Karpas-422 (cell line): ENCODE data around the gene NMNAT2. TPM values are rescaled to one million over a fixed set of nuclear protein-coding genes. Genes with fewer than 3 reads are reported as not detected.

Experiments
- DNase-seq: peaks from one replicate; pipeline ENCODE4 v3.0.0-alpha.2; 2015
- H2AFZ ChIP-seq: fragments of 200-600 bp; sonication (generic); 2 replicates; pipeline ENCODE4 v1.6.1; 2014; ENCODE audit warnings: antibody characterized with exemption, low read length, mixed read lengths
- H3K27ac ChIP-seq: fragments of 200-600 bp; sonication (generic); 2 replicates; pipeline ENCODE4 v1.5.1; 2014; ENCODE audit warnings: mild to moderate bottlenecking, low read length, moderate library complexity
- H3K27me3 ChIP-seq: fragments of 200-600 bp; sonication (generic); 2 replicates; pipeline ENCODE4 v1.6.1; 2014; ENCODE audit warnings: low read length, mixed read lengths
- H3K36me3 ChIP-seq: fragments of 200-600 bp; sonication (generic); 2 replicates; pipeline ENCODE4 v1.6.1; 2014; ENCODE audit warnings: low read length, mixed read lengths; ENCODE audit not compliant: insufficient read depth
- H3K4me1 ChIP-seq: fragments of 200-600 bp; sonication (generic); 2 replicates; pipeline ENCODE4 v1.6.1; 2014; ENCODE audit warnings: mild to moderate bottlenecking, low read length, mixed read lengths
- H3K4me2 ChIP-seq: fragments of 200-600 bp; sonication (generic); 2 replicates; pipeline ENCODE4 v1.6.1; 2014; ENCODE audit warnings: low read length, low read depth, mild to moderate bottlenecking; ENCODE audit not compliant: poor library complexity, severe bottlenecking
- H3K4me3 ChIP-seq: fragments of 200-600 bp; sonication (generic); 2 replicates; pipeline ENCODE4 v1.5.1; 2014; ENCODE audit warnings: mild to moderate bottlenecking, antibody characterized with exemption, low read length, mixed read lengths
- H3K79me2 ChIP-seq: fragments of 200-600 bp; sonication (generic); 2 replicates; pipeline ENCODE4 v1.6.1; 2014; ENCODE audit warnings: mild to moderate bottlenecking, low read length, mixed read lengths
- H3K9ac ChIP-seq: fragments of 200-600 bp; sonication (generic); 2 replicates; pipeline ENCODE4 v1.6.0; 2014; ENCODE audit warnings: low read length
- H3K9me2 ChIP-seq: fragments of 200-600 bp; sonication (generic), shearing (Covaris generic); replicated peaks from 2 replicates; pipeline ENCODE4 v1.6.0; 2014; ENCODE audit warnings: mild to moderate bottlenecking, low read length, moderate library complexity; ENCODE audit not compliant: insufficient read depth
- H3K9me3 ChIP-seq: fragments of 300-700, 200-600 bp; sonication (generic); 2 replicates; pipeline ENCODE4 v1.6.1; 2014; ENCODE audit warnings: low read length, mixed read lengths
- H4K20me1 ChIP-seq: fragments of 200-600 bp; sonication (generic); 2 replicates; pipeline ENCODE4 v1.6.1; 2014; ENCODE audit warnings: mild to moderate bottlenecking, antibody characterized with exemption, low read length, low read depth; ENCODE audit not compliant: insufficient read depth
- total RNA-seq: library from RNA; depleted of rRNA; stranded (reverse); fragments of >200 nt; shearing (Covaris generic); gene quantifications from 2 replicates; pipeline ENCODE4 v1.2.3, GENCODE V29; 2014; ENCODE audit warnings: low replicate concordance

The NMNAT2 gene
- total RNA-seq, 1 experiment from 2014 or later: not detected

GRCh38 chr1:183282101-183282855 is 135.9 kb downstream of the NMNAT2 start:
- Histone ChIP-seq H3K36me3 (no peaks in the 10 kb centered on the region), H3K27ac (no peak overlapping the region), H3K9ac (no peak overlapping the region), H3K4me1 (peaks cover 5% of the 10 kb centered on the region), H4K20me1 (no peaks in the 10 kb centered on the region), H3K27me3 (no peaks in the 10 kb centered on the region), H3K4me3 (no peak overlapping the region), H3K4me2 (no peak overlapping the region), H2AFZ (no peak overlapping the region), H3K9me3 (no peaks in the 10 kb centered on the region), H3K9me2 (no peaks in the 10 kb centered on the region), H3K79me2 (no peaks in the 10 kb centered on the region)
- no peak for DNase-seq

GRCh38 chr1:183281553-183282091 is 136.6 kb downstream of the NMNAT2 start:
- H2AFZ ChIP-seq: no peak overlapping the region
- no peaks in the 10 kb centered on the region for H4K20me1 ChIP-seq
- H3K27ac ChIP-seq: no peak overlapping the region
- no peaks in the 10 kb centered on the region for H3K9me3 ChIP-seq
- no peak overlapping the region for H3K9ac ChIP-seq
- DNase-seq: peak; percentile 91
- H3K79me2 ChIP-seq: no peaks in the 10 kb centered on the region
- H3K9me2 ChIP-seq: no peaks in the 10 kb centered on the region
- no peak overlapping the region for H3K4me2 ChIP-seq
- H3K4me3 ChIP-seq: no peak overlapping the region
- no peaks in the 10 kb centered on the region for H3K27me3 ChIP-seq
- no peaks in the 10 kb centered on the region; the same call in 1 of the 2 replicates for H3K4me1 ChIP-seq
- no peaks in the 10 kb centered on the region for H3K36me3 ChIP-seq

GRCh38 chr1:183281039-183281438 is 137.1 kb downstream of the NMNAT2 start:
- Histone ChIP-seq H3K9ac (no peak overlapping the region), H3K4me3 (no peak overlapping the region), H2AFZ (no peak overlapping the region), H4K20me1 (no peaks in the 10 kb centered on the region), H3K27ac (no peak overlapping the region), H3K27me3 (no peaks in the 10 kb centered on the region), H3K9me3 (no peaks in the 10 kb centered on the region), H3K9me2 (no peaks in the 10 kb centered on the region), H3K4me1 (no peaks in the 10 kb centered on the region), H3K4me2 (no peak overlapping the region), H3K79me2 (no peaks in the 10 kb centered on the region), H3K36me3 (no peaks in the 10 kb centered on the region)
- no peak for DNase-seq

GRCh38 chr1:183279835-183280234 is 138.3 kb downstream of the NMNAT2 start:
- no peaks in the 10 kb centered on the region for H3K36me3 ChIP-seq

GRCh38 chr1:183278739-183279591 is 139.2 kb downstream of the NMNAT2 start:
- H3K9me3 ChIP-seq: no peaks in the 10 kb centered on the region
- no peaks in the 10 kb centered on the region for H3K9me2 ChIP-seq
- peak; percentile 35 for DNase-seq
- no peak overlapping the region for H3K4me3 ChIP-seq
- H2AFZ ChIP-seq: no peak overlapping the region
- H3K4me1 ChIP-seq: no peaks in the 10 kb centered on the region
- no peak overlapping the region for H3K27ac ChIP-seq
- no peaks in the 10 kb centered on the region for H3K79me2 ChIP-seq
- no peaks in the 10 kb centered on the region for H4K20me1 ChIP-seq
- no peaks in the 10 kb centered on the region for H3K27me3 ChIP-seq
- no peaks in the 10 kb centered on the region for H3K36me3 ChIP-seq
- H3K4me2 ChIP-seq: no peak overlapping the region
- H3K9ac ChIP-seq: no peak overlapping the region

More at GRCh38 chr1:183279835-183280234, 138.3 kb downstream of the NMNAT2 start:
- H3K9me3 ChIP-seq: no peaks in the 10 kb centered on the region
- no peak overlapping the region for H3K27ac ChIP-seq
- H3K4me2 ChIP-seq: no peak overlapping the region
- H3K27me3 ChIP-seq: no peaks in the 10 kb centered on the region
- no peaks in the 10 kb centered on the region for H4K20me1 ChIP-seq
- no peak overlapping the region for H3K4me3 ChIP-seq
- DNase-seq: no peak
- no peak overlapping the region for H2AFZ ChIP-seq
- H3K79me2 ChIP-seq: no peaks in the 10 kb centered on the region
- H3K9me2 ChIP-seq: no peaks in the 10 kb centered on the region
- H3K4me1 ChIP-seq: no peaks in the 10 kb centered on the region
- no peak overlapping the region for H3K9ac ChIP-seq

GRCh38 chr1:183277821-183278738 is 140.1 kb downstream of the NMNAT2 start:
- no peaks in the 10 kb centered on the region for H3K9me3 ChIP-seq
- no peaks in the 10 kb centered on the region for H3K4me1 ChIP-seq
- no peak overlapping the region for H3K9ac ChIP-seq
- no peak overlapping the region for H3K27ac ChIP-seq
- no peak for DNase-seq
- no peak overlapping the region for H3K4me3 ChIP-seq
- H2AFZ ChIP-seq: no peak overlapping the region
- H3K27me3 ChIP-seq: no peaks in the 10 kb centered on the region
- no peaks in the 10 kb centered on the region for H3K79me2 ChIP-seq
- H3K36me3 ChIP-seq: no peaks in the 10 kb centered on the region
- H3K9me2 ChIP-seq: no peaks in the 10 kb centered on the region
- no peak overlapping the region for H3K4me2 ChIP-seq
- H4K20me1 ChIP-seq: no peaks in the 10 kb centered on the region

- no peak overlapping the region for H3K4me2 ChIP-seq
- H3K4me1 ChIP-seq: no peaks in the 10 kb centered on the region
- H3K36me3 ChIP-seq: no peaks in the 10 kb centered on the region
- H3K9me3 ChIP-seq: no peaks in the 10 kb centered on the region
- H2AFZ ChIP-seq: no peak overlapping the region
- no peak overlapping the region for H3K27ac ChIP-seq
- H3K9me2 ChIP-seq: no peaks in the 10 kb centered on the region
- no peak overlapping the region for H3K4me3 ChIP-seq
- H3K27me3 ChIP-seq: no peaks in the 10 kb centered on the region
- no peaks in the 10 kb centered on the region for H3K79me2 ChIP-seq
- H4K20me1 ChIP-seq: no peaks in the 10 kb centered on the region
- no peak for DNase-seq
- no peak overlapping the region for H3K9ac ChIP-seq
Observed at GRCh38 chr1:183276386-183277080, 141.6 kb downstream of the NMNAT2 start.
